ENCODE results near the gene ADCY5. TPM values are rescaled to one million over a fixed set of nuclear protein-coding genes. Genes with fewer than 3 reads are reported as not detected.

ADCY5 gene
- total RNA-seq, 1 donor from 2014 or later = 32.2 TPM

DNA sequence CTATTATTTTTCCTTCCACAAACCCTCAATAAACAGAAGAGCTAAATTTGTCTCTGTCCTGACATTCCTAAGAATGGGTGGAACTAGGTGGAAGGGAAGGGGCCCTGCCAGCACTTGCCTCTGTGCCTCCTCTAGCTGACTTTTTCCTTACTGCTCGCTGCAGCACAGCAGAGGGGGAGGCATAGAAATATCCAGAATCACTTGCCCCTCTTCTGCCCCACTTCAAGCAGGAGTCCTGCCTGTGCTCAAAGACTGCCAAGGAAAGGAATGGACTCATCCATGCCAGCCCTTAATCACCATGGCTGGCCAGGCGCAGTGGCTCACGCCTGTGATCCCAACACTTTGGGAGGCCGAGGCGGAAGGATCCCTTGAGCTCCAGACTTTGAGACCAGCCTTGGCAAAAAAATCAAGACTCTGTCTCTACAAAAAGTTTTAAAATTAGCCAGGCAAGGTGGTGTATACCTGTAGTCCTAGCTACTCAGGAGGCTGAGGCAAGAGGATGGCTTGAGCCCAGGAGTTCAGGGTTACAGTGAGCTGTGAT, 51.8 kb downstream of the ADCY5 start:
- no peaks in the 10 kb centered on the region for H3K9me3 ChIP-seq
- H3K27me3 ChIP-seq = no peaks in the 10 kb centered on the region
- intact Hi-C loops (cut with DNase I) = no loop called here
- H3K4me1 ChIP-seq = peaks cover 16 to 62% of the 10 kb centered on the region in 2 donors
- H3K36me3 ChIP-seq = no peaks in the 10 kb centered on the region
- peak overlapping the region in 1 of 2 donors; percentile 10 for H3K4me3 ChIP-seq
- TF ChIP-seq, protein P1, sequence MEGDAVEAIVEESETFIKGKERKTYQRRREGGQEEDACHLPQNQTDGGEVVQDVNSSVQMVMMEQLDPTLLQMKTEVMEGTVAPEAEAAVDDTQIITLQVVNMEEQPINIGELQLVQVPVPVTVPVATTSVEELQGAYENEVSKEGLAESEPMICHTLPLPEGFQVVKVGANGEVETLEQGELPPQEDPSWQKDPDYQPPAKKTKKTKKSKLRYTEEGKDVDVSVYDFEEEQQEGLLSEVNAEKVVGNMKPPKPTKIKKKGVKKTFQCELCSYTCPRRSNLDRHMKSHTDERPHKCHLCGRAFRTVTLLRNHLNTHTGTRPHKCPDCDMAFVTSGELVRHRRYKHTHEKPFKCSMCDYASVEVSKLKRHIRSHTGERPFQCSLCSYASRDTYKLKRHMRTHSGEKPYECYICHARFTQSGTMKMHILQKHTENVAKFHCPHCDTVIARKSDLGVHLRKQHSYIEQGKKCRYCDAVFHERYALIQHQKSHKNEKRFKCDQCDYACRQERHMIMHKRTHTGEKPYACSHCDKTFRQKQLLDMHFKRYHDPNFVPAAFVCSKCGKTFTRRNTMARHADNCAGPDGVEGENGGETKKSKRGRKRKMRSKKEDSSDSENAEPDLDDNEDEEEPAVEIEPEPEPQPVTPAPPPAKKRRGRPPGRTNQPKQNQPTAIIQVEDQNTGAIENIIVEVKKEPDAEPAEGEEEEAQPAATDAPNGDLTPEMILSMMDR (IDR thresholded peaks at IDR 0.05) = no peak
- peak overlapping the region; percentile 90 to 93 for H3K27ac ChIP-seq
- no peak for DNase-seq (ENCODE audit: low spot score in 2 of 2)

DNA sequence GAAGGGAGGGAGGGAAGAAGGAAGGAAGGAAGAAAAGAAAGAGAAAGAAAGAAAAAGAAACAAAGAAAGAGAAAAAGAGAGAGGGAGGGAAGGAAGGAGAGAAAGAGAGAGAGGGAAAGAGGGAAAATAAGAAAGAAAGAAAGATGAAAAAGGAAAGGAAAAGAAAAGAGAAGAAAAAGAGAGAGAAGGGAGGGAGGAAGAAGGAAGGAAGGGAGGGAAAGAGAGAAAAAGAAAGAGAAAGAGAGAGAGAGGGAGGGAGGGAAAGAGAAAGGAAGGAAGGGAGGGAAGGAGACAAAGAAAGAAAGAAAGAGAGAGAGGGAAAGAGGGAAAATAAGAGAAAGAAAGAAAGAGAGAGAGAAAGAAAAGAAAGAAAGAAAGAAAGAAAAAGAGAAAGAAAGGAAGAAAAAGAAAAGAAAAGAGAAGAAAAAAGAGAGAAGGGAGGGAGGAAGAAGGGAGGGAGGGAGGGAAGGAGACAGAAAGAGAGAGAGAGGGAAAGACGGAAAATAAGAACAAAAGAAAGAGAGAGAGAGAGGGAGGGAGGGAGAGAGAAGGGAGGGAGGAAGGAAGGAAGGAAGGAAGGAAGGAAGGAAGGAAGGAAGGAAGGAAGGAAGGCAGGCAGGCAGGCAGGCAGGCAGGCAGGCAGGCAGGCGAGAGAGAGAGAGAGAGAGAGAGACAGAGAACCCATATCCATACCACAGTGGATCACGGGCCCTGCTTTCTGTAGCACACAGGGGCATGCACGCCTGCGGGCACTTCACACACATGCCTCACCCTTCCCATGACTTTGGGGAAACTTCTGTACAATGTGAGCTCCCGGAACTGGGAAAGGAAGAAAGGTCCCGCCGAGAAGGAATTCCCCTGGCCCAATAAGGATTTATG, 52.5 kb downstream of the ADCY5 start:
- Histone ChIP-seq H3K36me3 (no peaks in the 10 kb centered on the region), H3K4me3 (peak overlapping the region in 1 of 2 donors; percentile 10), H3K27ac (peak overlapping the region; percentile 90 to 93), H3K4me1 (peaks cover 13 to 58% of the 10 kb centered on the region in 2 donors), H3K9me3 (no peaks in the 10 kb centered on the region), H3K27me3 (no peaks in the 10 kb centered on the region)
- DNase-seq (ENCODE audit: low spot score in 2 of 2) = no peak
- TF ChIP-seq, protein P1 (IDR thresholded peaks at IDR 0.05) = no peak
- intact Hi-C loops (cut with DNase I) = no loop called here

DNA sequence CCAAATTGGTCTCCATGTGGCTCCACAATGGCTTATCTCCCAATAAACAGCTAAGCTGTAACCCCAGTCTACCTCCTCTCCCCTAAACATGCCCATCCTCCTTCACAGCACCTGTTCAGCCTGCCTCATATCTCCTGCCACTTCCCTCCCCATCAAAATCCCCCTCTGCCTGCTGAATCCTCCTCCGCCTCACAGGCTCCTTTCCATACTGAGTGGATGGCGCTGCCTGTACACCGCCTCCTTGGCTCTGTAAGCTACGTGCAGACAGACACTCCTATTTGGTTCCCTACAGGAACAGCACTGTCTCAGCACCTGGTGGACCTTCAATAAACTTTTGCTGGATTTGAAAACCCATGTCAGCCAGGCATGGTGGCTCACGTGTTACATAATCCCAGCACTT, 53.7 kb downstream of the ADCY5 start:
- Histone ChIP-seq H3K27ac (peak overlapping the region; percentile 90 to 93), H3K27me3 (no peaks in the 10 kb centered on the region), H3K4me1 (peaks cover 13 to 56% of the 10 kb centered on the region in 2 donors), H3K4me3 (no peak overlapping the region), H3K9me3 (no peaks in the 10 kb centered on the region), H3K36me3 (no peaks in the 10 kb centered on the region)
- DNase-seq (ENCODE audit: low spot score in 2 of 2) = no peak
- TF ChIP-seq, protein P1 (IDR thresholded peaks at IDR 0.05) = no peak
- intact Hi-C loops (cut with DNase I) = no loop called here

DNA sequence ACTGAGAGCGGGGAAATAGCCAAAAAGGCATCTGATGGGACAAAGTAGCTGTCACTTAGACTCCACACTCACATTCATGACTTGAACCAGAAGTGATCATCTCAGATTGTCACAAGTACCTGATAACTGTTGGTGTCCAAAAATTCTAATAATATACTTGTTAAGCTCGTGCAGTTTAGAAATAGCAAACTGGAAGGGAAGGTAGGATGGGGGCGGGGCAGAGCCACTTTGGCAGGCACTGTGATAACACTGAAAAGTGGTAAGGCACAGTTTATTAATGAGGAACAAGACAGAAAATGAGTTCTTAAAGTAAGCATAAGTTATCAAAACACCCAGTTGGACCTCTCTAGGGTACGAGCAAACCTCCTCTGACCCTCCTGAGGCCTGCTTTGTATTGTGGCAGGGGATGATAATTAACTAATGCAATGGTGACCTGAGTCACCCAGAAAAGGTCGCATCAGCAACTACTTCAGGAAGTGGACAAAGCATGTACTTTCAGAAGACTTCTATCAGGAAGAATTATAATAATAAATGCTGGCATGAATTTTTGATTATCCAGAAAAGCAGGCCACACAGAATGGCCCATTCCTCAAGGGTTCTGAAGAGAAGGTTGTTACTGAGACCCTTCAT, 54.4 kb downstream of the ADCY5 start:
- H3K4me3 ChIP-seq = no peak overlapping the region
- peaks cover 11 to 55% of the 10 kb centered on the region in 2 donors for H3K4me1 ChIP-seq
- H3K27ac ChIP-seq = peak overlapping the region; percentile 90 to 93
- TF ChIP-seq, protein P1 (IDR thresholded peaks at IDR 0.05) = no peak
- H3K36me3 ChIP-seq = no peaks in the 10 kb centered on the region
- H3K9me3 ChIP-seq = no peaks in the 10 kb centered on the region
- no peak for DNase-seq (ENCODE audit: low spot score in 2 of 2)
- intact Hi-C loops (cut with DNase I) = no loop called here
- no peaks in the 10 kb centered on the region for H3K27me3 ChIP-seq

DNA sequence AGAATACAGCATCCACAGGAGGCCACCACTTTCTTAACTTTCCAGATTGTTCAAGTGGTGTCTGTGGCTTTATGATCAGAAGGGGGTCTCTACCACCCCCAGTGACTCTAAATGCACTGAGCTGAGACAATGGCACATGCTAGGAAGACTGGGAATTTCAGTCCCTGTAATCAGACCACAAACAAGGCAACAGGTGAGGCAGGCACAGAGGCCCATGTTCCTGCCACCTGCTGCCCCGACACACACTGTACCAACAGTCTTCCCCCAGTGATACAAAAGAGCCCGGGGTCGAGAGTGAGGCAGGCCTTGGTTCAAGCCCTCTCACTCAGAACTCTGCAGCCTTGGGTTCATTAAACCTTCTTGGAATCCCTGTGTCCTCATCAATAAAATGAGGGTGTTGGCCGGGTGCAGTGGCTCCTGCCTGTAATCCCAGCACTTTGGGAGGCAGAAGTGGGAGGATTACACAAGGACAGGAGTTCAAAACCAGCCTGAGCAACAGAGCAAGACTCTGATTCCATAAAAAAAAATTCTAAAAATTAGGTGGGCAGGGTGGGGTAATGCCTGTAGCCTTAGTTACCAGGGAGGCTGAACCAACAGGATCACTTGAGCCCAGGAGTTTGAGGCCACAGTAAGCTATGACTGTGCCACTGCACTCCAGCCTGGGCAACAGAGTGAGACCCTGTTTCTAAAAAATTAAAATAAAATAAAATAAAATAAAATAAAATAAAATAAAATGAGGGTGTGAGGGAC, 55.8 kb downstream of the ADCY5 start:
- intact Hi-C loops (cut with DNase I) = no loop called here
- DNase-seq (ENCODE audit: low spot score in 2 of 2) = no peak
- Histone ChIP-seq H3K27ac (peak overlapping the region; percentile 90 to 93), H3K9me3 (no peaks in the 10 kb centered on the region), H3K4me3 (no peak overlapping the region), H3K36me3 (no peaks in the 10 kb centered on the region), H3K4me1 (peaks cover 9 to 59% of the 10 kb centered on the region in 2 donors), H3K27me3 (no peaks in the 10 kb centered on the region)
- TF ChIP-seq, protein P1 (IDR thresholded peaks at IDR 0.05) = no peak
